ENCODE data around the gene SLC9A5.
A peak's percentile ranks its signal among the peaks of the same experiment; 100 is the strongest.

The SLC9A5 gene

GRCh38 chr16:67241008-67241900 lies 7.5 kb upstream of the SLC9A5 start:
- no peak overlapping the region for H3K4me3 ChIP-seq (ENCODE audit: extremely low read depth, insufficient read depth, low read length, poor library complexity, severe bottlenecking)
- H3K36me3 ChIP-seq (ENCODE audit: control insufficient read depth, insufficient read depth, low read length), result peaks cover 45% of the 10 kb centered on the region
- peak overlapping the region; percentile 97 for H3K27ac ChIP-seq (ENCODE audit: low read depth, low read length, severe bottlenecking)
- WGBS, 2 experiments (ENCODE audit: insufficient coverage in 2 of 2), result 75 to 79% methylated on average over 3 to 6 of the region's 10 CpGs
- H3K9me3 ChIP-seq (ENCODE audit: control insufficient read depth, low read length), result no peaks in the 10 kb centered on the region
- peaks cover 58% of the 10 kb centered on the region for H3K4me1 ChIP-seq (ENCODE audit: control insufficient read depth, insufficient read depth, low read length, poor library complexity, severe bottlenecking)

- Histone ChIP-seq H3K27ac (ENCODE audit: low read depth, low read length, severe bottlenecking) (peak overlapping the region; percentile 97), H3K4me3 (ENCODE audit: extremely low read depth, insufficient read depth, low read length, poor library complexity, severe bottlenecking) (no peak overlapping the region), H3K36me3 (ENCODE audit: control insufficient read depth, insufficient read depth, low read length) (peaks cover 36% of the 10 kb centered on the region), H3K4me1 (ENCODE audit: control insufficient read depth, insufficient read depth, low read length, poor library complexity, severe bottlenecking) (peaks cover 58% of the 10 kb centered on the region), H3K9me3 (ENCODE audit: control insufficient read depth, low read length) (no peaks in the 10 kb centered on the region)
- WGBS, 2 experiments (ENCODE audit: insufficient coverage in 2 of 2), result 87 to 93% methylated on average over 3 of the region's 4 CpGs
Measured at GRCh38 chr16:67242138-67242730, 6.5 kb upstream of the SLC9A5 start.

- Histone ChIP-seq H3K9me3 (ENCODE audit: control insufficient read depth, low read length) (no peaks in the 10 kb centered on the region), H3K4me3 (ENCODE audit: extremely low read depth, insufficient read depth, low read length, poor library complexity, severe bottlenecking) (no peak overlapping the region), H3K36me3 (ENCODE audit: control insufficient read depth, insufficient read depth, low read length) (peaks cover 23% of the 10 kb centered on the region), H3K27ac (ENCODE audit: low read depth, low read length, severe bottlenecking) (peak overlapping the region; percentile 96), H3K4me1 (ENCODE audit: control insufficient read depth, insufficient read depth, low read length, poor library complexity, severe bottlenecking) (peaks cover 67% of the 10 kb centered on the region)
- 95 to 98% methylated on average over 4 of the region's 4 CpGs for WGBS, 2 experiments (ENCODE audit: insufficient coverage in 2 of 2)
Measured at GRCh38 chr16:67243481-67243880, 5.3 kb upstream of the SLC9A5 start.

- H3K4me1 ChIP-seq (ENCODE audit: control insufficient read depth, insufficient read depth, low read length, poor library complexity, severe bottlenecking), result peaks cover 68% of the 10 kb centered on the region
- H3K27ac ChIP-seq (ENCODE audit: low read depth, low read length, severe bottlenecking), result peak overlapping the region; percentile 96
- WGBS, 2 experiments (ENCODE audit: insufficient coverage in 2 of 2), result 56 to 72% methylated on average over 4 to 5 of the region's 5 CpGs
- no peaks in the 10 kb centered on the region for H3K9me3 ChIP-seq (ENCODE audit: control insufficient read depth, low read length)
- peak overlapping the region; percentile 86 for H3K4me3 ChIP-seq (ENCODE audit: extremely low read depth, insufficient read depth, low read length, poor library complexity, severe bottlenecking)
- H3K36me3 ChIP-seq (ENCODE audit: control insufficient read depth, insufficient read depth, low read length), result peaks cover 13% of the 10 kb centered on the region
Measured at GRCh38 chr16:67244387-67245185, 4.2 kb upstream of the SLC9A5 start.

GRCh38 chr16:67245186-67245585 lies 3.6 kb upstream of the SLC9A5 start:
- Histone ChIP-seq H3K9me3 (ENCODE audit: control insufficient read depth, low read length) (no peaks in the 10 kb centered on the region), H3K27ac (ENCODE audit: low read depth, low read length, severe bottlenecking) (peak overlapping the region; percentile 96), H3K4me3 (ENCODE audit: extremely low read depth, insufficient read depth, low read length, poor library complexity, severe bottlenecking) (peak overlapping the region; percentile 86), H3K4me1 (ENCODE audit: control insufficient read depth, insufficient read depth, low read length, poor library complexity, severe bottlenecking) (peaks cover 62% of the 10 kb centered on the region), H3K36me3 (ENCODE audit: control insufficient read depth, insufficient read depth, low read length) (peaks cover 8% of the 10 kb centered on the region)
- 84 to 88% methylated on average over 3 to 4 of the region's 4 CpGs for WGBS, 2 experiments (ENCODE audit: insufficient coverage in 2 of 2)

- WGBS, 2 experiments (ENCODE audit: insufficient coverage in 2 of 2), result 15 to 32% methylated on average over 5 to 7 of the region's 8 CpGs
- Histone ChIP-seq H3K4me3 (ENCODE audit: extremely low read depth, insufficient read depth, low read length, poor library complexity, severe bottlenecking) (peak overlapping the region; percentile 86), H3K9me3 (ENCODE audit: control insufficient read depth, low read length) (no peaks in the 10 kb centered on the region), H3K36me3 (ENCODE audit: control insufficient read depth, insufficient read depth, low read length) (peaks cover 8% of the 10 kb centered on the region), H3K4me1 (ENCODE audit: control insufficient read depth, insufficient read depth, low read length, poor library complexity, severe bottlenecking) (peaks cover 57% of the 10 kb centered on the region), H3K27ac (ENCODE audit: low read depth, low read length, severe bottlenecking) (peak overlapping the region; percentile 96)
Measured at GRCh38 chr16:67245674-67246080, 3.1 kb upstream of the SLC9A5 start.

- H3K36me3 ChIP-seq (ENCODE audit: control insufficient read depth, insufficient read depth, low read length), result peaks cover 8% of the 10 kb centered on the region
- H3K4me3 ChIP-seq (ENCODE audit: extremely low read depth, insufficient read depth, low read length, poor library complexity, severe bottlenecking), result peak overlapping the region; percentile 86
- peaks cover 54% of the 10 kb centered on the region for H3K4me1 ChIP-seq (ENCODE audit: control insufficient read depth, insufficient read depth, low read length, poor library complexity, severe bottlenecking)
- no peaks in the 10 kb centered on the region for H3K9me3 ChIP-seq (ENCODE audit: control insufficient read depth, low read length)
- WGBS, 2 experiments (ENCODE audit: insufficient coverage in 2 of 2), result 0 to 1% methylated on average over 27 to 34 of the region's 48 CpGs
- H3K27ac ChIP-seq (ENCODE audit: low read depth, low read length, severe bottlenecking), result peak overlapping the region; percentile 96
Measured at GRCh38 chr16:67246081-67246755, 2.6 kb upstream of the SLC9A5 start.

GRCh38 chr16:67246756-67247191 lies 2.0 kb upstream of the SLC9A5 start:
- peaks cover 8% of the 10 kb centered on the region for H3K36me3 ChIP-seq (ENCODE audit: control insufficient read depth, insufficient read depth, low read length)
- peak overlapping the region; percentile 96 for H3K27ac ChIP-seq (ENCODE audit: low read depth, low read length, severe bottlenecking)
- H3K4me3 ChIP-seq (ENCODE audit: extremely low read depth, insufficient read depth, low read length, poor library complexity, severe bottlenecking), result peak overlapping the region; percentile 86
- peaks cover 49% of the 10 kb centered on the region for H3K4me1 ChIP-seq (ENCODE audit: control insufficient read depth, insufficient read depth, low read length, poor library complexity, severe bottlenecking)
- WGBS, 2 experiments (ENCODE audit: insufficient coverage in 2 of 2), result 0% methylated on average over 20 to 22 of the region's 26 CpGs
- no peaks in the 10 kb centered on the region for H3K9me3 ChIP-seq (ENCODE audit: control insufficient read depth, low read length)

GRCh38 chr16:67247192-67248072 lies 1.3 kb upstream of the SLC9A5 start, which contains the start of gene FHOD1:
Gene FHOD1 (minus strand): TSS chr16:67247481. CDS start chr16:67247410, 71 bp downstream.
- H3K27ac ChIP-seq (ENCODE audit: low read depth, low read length, severe bottlenecking), result peak within 1 kb of the TSS; percentile 96
- 0 to 1% methylated on average over 49 to 52 of the region's 60 CpGs for WGBS, 2 experiments (ENCODE audit: insufficient coverage in 2 of 2)

More at GRCh38 chr16:67247192-67248072, 1.3 kb upstream of the SLC9A5 start, which contains the start of gene FHOD1:
- peaks cover 5% of the 10 kb centered on the region for H3K36me3 ChIP-seq (ENCODE audit: control insufficient read depth, insufficient read depth, low read length)
- H3K9me3 ChIP-seq (ENCODE audit: control insufficient read depth, low read length), result no peaks in the 10 kb centered on the region
- H3K4me3 ChIP-seq (ENCODE audit: extremely low read depth, insufficient read depth, low read length, poor library complexity, severe bottlenecking), result peak within 1 kb of the TSS; percentile 86
- H3K4me1 ChIP-seq (ENCODE audit: control insufficient read depth, insufficient read depth, low read length, poor library complexity, severe bottlenecking), result peaks cover 42% of the 10 kb centered on the region
